Activated CD4-positive, alpha-beta T cell treated with anti-CD3 and anti-CD28 coated beads, Interleukin-10, Interleukin-2, amounts not matched to agents 100 ng/mL and 50 ng/mL, durations not matched to agents 16 hours and 8 hours (primary cell): ENCODE data around the gene RXRG.

Source experiments
- DNase-seq: peaks from one replicate; pipeline ENCODE4 v3.0.0-alpha.2; 2020

Gene RXRG

DNA sequence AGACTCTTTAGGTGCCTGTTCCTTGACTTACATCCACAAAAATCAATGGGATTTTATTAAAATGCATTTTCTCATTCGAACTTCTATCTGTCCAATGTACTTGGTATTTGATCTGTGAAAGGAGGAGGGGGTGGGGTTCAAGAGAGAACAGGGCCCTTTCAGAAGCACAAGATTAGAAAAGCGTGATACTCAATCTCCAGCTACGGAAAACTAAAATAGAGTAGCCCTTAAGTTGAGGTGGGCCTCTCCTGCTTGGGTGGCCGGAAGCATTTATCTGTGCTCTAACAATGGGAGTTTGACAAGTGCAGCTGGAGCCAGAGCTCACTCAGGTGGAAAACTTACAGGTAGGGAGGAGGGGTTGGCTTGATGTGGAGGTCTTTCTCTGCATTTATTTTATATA is 462 bp upstream of the RXRG start:
- DNase-seq: no peak

DNA sequence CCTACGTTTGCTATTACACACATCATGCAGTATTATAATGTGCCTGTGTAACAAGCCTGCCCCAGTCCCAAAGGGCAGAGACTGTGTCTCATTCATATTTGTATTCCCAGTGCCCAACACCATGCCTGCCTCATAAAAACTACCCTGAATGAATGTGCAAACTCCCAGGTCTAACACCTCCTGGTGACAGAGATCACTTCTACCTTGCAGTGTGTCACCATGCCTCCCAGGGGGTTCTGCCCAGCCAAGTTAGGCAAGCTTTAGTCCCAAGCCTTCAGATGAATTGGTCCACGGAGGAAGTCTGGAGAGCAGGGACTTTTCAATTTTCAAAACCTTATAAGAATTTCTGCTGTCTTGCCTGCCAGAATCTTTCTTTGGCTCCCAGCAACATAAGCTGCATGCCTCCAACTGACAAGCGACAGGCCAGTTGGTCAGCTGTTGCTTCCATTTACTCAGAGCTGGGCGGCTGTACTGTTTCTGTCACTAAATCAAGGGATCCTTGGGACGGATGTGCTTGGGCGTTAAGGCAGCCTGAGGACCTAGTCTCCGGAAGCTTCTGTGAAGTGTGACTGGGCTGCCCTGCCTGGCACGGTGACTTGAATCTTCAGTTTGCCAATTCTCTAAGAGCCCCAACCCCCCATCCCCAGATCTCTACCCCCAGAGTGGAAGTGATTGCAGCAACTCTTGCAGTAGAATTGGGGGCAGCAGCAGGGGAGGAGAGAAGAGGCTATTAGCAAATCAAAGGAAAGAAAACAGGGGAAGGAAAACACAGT is 1.2 kb downstream of the RXRG start:
- peak; percentile 6 for DNase-seq

DNA sequence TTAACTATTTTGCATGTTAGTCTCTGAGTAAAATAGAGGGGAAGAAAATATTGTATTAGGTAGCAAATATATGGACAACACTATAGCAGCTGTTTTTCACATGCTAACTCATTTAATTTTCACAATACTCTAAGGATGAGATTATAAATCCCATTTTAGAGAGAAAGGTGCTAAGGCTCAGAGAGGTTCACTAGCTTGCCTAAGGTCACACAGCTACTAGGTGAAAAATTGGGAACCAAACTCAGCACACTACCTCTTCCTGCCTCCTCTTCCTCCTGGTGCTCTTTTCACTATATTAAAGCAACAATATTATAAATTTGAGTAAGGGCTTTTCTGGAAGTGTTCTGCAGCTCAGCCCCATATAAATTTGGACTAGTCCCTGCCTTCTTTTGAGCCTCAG is 2.3 kb downstream of the RXRG start:
- no peak for DNase-seq

DNA sequence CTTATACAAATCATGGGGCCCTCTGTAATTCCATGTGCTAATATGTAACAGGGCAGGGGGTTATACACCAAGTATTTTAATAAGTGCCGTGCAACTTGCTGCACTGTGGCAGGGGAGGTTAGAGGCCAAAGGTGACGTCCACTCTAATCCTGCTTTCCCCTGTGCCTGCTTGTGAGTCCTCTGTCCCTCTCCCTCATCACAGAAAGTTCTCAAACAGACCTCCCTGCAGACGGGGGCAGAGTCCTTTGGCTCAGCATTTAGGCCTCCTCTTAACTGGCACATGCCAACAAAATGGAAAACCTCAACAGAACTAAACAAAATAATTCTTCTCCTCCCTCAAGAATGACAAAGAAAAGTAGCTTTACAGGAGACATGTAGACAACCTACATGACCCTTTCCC is 2.9 kb downstream of the RXRG start:
- no peak for DNase-seq

DNA sequence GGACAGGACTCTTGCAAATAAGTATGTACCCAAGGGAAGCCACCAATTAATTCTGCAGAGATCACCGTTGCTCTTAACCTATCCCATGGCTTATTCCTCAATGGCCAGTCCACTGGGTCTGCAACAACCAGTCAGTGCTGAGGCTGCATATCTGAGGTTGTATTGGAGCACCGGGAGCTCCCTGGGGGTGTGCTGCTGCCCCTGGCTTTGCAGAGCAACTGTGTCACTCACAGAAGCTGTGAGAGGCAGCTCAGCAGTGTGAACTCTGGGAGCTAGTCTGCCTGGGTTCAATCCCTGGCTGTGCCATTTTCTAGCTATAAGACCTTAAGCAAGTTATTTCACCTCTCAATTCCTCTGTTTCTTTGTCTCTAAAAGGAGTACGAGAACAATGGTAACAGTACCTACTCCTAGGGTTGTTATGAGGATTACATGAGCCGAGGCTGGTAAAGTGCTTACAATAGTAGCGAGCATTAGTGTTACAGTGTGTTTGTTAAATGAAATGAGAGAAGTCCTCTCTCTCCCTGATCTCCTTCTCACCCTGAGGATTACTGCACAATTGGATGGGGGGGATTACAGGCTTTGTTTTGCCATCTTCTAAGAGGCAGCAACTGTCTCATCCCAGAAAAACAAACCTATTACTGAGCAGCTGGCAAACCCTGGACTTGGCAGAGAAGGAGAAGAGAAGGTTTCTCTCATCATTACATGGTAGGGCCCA is 3.6 kb downstream of the RXRG start:
- no peak for DNase-seq

DNA sequence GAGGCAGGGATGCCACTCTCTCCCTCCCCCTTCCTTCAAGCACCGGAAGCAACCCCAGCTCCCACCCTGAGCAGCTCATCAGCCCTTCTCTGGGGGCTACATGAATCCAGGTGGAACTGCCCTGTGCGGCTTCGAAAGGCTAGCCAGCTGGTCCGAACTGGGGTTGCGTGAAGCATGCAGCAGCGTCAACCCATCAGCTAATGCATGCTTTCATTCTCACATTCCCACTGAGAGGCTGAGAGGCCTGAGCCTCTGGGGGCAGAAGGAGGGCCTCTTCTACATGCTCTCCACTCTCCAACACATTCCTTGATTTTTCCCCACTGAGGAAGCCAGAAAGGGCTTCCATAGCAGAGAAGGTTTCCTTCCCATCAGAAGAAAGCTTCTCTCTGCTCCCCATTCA is 5.6 kb downstream of the RXRG start:
- no peak for DNase-seq

DNA sequence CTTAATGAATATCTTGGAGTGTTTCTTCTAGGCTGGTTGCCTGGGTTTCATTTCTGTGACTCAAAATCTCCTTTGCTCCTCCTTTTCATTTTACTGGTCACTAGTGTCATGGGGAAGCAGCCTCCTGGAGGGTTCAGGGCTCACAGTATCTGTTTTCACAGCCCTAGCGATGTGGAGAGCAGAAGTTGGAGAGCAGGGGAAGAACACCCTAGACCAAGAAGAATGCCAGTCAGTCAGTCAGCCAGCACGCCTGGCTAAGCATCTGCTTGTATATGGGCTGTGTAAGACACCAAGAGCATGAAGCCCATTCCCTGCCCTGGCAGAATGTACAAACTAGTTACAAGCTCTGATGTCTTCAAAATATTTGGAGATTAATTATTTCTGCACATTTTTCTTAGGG is 7.9 kb downstream of the RXRG start:
- DNase-seq: no peak

DNA sequence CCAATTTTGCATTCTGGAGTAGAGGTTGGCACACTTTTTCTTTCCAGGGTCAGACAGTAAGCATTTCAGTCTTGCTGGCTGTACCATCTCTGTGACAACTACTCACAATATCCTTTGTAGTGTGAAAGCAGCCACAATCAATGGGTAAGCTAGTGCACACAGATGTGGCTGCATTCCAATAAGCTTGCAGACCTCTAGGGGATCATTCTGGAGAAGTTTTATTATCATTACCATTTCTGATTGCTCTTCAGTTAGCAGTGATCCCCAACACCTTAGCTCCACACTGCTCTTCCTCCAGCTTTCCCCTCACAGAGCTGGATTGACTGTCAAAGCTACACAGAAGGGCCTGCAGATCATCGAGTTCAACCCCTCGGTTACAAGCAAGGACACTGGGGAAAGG is 9.1 kb downstream of the RXRG start:
- DNase-seq: no peak

DNA sequence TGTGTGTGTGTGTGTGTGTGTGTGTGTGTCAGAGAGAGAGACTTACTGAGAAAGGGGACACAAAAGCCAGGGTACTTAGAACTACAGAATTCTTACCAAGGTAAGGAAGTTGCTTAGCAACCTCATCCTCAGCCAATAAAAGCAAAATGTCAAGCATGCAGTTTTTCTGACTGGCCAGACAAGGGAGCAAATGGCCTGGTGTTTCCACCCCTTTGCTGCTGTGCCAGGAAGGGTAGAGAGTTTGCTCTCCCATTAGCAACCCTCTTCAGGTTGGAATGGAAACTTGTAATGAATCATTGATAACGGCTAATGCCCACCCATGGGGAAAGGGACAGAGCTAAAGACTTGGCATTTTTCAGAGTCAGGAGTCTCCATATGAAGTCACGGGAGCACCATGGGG is 10.6 kb downstream of the RXRG start:
- DNase-seq: no peak

DNA sequence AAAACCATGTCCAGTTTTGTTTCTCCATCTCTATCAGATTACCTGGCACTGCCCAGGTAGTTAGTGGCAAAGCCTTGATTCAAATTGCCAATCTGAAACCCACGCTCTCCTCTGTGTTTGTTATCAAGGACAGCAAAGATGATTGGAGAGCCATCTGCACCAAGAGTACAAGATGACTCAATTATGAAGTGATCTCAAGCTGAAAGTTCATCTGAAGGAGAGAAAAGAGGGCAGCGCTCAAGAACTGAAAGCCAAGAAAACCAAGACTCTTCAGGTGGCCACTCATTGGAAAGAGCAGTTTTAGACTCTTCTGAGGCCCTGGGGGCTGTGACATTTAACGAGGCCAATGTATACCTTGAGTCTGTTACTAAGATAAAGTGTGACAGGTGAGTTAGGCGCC is 13.8 kb downstream of the RXRG start:
- peak; percentile 22 for DNase-seq

DNA sequence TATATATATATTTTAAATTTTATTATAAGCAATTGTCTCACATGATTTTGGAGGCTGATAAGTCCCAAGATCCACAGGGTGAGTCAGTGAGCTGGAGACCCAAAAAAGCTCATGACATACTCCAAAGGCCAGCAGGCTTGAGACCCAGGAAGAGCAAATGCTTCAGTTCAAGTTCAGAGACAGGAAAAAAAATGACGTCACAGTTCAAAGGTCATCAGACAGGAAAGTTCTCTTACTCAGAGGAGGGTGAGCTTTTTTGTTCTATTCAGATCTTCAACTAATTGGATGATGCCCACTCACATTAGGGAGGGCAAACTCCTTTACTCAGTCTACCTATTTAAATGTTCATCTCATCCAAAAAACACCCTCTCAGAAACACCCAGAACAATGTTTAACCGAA is 18.2 kb downstream of the RXRG start:
- no peak for DNase-seq

DNA sequence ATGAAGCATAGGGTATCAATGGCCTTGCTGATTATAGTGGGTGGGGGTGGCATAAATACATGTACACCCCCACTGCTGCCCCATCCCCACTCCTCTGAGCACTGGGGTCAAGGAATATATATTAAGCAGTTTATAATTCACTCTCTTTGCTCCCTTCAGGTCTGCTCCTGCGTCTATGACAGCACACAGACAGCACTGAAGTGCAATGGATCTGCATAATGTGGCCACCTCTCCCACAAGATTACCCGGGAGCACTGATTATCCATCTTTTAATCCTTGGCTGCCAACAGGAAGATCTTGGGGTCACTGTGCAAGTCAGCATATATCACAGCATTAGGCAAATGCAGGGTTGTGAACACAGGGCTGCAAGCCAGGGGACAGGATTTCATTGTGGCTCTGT is 19.3 kb downstream of the RXRG start:
- DNase-seq: no peak

DNA sequence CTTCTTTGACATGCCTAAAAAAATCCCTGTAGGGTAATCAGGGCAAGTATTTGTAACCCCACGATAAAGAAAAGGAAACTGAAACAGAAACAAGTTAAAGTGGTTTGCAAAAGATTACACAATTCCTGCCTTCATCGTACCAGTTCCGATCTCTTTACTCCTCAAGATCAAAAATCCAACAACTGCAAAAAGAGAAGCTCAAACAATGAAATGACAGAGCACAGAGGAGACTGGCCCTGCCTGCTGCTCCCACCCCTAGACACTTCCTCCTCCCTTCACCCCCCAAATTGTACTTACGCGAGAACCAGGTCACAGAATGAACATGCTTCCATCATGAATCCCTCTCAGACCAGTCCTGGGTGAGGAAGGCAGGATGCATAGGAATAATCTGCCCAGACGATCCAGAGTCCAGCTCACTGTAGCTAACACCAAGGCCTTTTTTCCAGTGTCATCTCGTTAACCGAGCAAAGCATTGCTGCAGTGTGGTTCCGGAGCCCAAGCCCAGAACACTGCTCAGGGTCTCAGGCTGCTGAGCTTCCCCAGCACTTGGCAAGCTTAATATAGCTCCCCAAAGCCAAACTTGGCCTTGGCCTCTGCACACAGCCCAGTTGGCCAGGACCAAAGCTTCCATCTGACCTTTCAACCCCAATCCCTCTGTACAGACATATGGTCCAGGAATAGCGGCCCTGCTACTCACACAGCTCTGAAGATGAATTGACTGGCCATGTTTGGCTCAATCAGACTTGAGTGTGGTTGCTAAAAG is 20.3 kb downstream of the RXRG start:
- DNase-seq: peak; percentile 40

DNA sequence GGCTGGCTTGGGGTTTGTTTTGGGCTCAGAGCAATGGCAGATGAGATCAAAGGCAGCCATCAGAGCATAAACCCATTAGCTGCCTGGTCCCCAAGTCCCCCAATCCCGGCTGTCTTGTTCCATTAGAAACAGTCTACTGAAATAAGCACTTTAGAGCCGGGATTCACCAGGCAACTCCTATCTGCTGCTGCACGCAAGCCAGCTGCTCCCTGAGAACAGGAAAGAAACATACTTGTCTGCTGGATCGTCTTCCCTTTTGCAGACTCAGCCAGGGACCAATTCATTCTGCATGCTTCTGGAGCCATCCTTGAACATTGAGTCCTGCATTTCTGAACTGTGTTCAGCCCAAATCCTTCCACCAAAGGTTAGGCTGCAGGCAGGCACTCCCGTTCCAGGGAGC is 21.8 kb downstream of the RXRG start:
- no peak for DNase-seq

DNA sequence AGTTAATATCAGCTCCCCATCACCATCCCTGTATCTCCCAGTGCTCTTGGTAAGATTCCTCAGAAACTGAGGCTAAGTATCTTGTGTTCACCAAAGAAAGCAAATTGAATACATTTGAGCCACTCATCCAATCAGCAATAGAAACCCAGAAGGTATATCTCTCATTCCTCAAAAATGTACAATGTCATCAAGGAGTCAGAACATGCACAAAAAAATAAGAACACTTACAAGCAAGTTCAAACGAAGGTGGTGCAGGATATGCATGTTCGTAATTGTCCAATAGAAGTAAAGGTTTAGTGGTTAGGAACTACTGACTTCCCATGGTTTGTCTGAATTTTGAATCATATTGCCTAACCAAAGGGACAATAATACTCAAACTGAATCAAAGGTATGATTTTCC is 24.3 kb downstream of the RXRG start:
- DNase-seq: no peak

DNA sequence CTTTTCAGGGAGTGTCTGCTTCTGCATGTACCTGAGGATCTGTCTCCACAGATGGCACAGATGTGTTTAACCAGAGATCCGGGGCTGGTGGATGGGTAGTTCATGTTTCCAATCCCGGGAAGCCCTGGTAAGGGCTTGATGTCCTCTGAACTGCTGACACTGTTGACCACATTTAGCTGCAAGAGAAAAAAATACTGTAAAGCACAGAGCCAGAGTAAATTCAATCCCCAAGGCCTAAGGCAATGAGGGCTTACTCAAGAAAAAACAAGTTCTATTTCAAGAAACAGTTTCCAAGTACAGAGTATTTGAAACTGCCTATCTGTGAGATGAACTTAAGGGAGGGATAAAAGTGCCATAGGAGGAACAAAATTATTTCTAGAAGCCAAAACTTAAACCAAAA is 25.1 kb downstream of the RXRG start:
- no peak for DNase-seq

DNA sequence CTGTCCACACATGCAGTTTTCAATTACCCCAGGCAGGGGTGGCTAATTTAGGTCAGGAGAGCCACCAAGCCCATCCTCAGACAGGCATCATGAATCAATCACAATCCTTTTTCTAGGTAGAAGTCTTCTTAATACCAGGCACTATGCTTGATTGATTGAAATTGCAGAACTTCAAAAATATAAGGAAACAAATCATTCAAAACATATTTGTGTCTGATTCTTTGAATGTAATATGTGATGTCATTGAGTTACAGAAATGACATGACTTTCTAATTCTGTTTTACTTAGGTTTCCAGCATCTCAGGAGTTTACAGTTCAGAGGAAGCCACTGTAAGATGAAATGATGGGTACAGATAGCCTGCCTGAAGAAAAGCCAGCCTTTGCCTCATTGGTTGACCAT is 26.7 kb downstream of the RXRG start:
- no peak for DNase-seq

DNA sequence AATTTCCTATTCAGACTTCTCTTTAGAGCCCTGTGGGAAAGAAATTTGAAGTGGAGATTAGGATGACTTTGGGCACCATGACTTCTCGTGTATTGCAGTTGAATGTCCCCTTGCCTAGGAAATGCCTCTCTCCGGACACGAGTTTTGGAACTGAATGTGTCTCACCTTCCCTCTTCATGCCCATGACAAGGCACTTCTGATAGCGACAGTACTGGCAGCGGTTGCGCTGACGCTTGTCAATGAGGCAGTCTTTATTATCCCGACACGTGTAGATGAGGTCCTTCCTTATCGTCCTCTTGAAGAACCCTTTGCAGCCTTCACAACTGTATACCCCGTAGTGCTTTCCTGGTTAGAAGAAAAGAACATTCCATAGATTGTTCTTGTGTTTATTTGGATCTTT is 28.1 kb downstream of the RXRG start:
- DNase-seq: no peak

DNA sequence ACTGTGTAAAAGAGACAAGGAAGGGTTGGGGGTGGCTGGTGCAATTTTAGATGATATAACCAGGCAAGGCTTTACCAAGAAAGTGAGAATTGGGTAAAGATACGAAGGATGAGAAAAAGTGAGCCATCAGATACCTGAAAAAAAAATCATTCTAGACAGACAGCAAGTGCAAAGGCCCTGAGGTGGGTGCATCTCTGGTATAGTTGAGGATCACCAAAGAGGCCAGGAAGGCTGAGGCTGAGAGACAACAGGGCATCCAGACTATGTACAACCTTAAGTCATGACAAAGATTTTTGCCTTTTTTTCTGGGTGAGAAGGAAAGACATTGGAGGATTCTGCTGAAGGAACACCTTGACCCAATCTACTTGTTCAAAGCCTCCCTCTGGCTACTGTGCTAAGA is 29.9 kb downstream of the RXRG start:
- DNase-seq: no peak

DNA sequence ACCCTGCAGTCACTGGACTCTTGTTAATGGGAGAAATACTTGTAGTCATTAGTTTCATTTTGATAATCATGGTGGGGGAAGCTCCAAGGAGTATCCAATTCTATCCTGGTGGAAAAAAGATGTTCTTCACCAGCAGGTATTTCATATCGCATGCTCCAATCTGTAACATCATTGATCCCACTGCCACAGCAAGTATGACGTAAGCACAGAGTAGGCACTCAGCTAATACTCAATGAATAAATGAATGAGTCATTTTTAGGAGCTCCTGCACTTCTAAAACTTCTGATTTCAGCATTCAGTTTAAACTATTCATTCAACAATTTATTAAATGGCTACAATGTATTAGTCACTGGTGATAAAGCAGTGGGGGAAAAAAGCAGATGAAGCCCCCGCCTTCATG is 30.3 kb downstream of the RXRG start:
- no peak for DNase-seq

DNA sequence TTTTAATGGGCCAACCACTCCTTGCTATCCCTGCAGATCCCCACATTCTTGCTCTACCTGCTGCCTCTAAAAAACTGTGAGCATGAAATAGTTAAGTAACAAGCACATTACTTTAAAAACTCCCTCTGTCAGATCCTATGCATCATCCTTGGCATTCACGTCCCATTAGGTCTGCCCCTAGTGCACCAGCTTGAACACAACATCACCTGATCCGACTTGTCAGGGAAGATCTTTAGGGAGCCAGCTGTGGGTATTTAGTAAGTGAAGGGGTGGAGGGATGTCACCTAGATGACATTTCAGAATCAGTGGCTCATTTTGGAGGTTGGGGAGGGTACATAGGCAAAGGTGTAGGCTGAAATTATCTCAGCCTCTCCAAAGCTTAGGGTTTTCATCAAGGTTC is 33.5 kb downstream of the RXRG start:
- DNase-seq: no peak

DNA sequence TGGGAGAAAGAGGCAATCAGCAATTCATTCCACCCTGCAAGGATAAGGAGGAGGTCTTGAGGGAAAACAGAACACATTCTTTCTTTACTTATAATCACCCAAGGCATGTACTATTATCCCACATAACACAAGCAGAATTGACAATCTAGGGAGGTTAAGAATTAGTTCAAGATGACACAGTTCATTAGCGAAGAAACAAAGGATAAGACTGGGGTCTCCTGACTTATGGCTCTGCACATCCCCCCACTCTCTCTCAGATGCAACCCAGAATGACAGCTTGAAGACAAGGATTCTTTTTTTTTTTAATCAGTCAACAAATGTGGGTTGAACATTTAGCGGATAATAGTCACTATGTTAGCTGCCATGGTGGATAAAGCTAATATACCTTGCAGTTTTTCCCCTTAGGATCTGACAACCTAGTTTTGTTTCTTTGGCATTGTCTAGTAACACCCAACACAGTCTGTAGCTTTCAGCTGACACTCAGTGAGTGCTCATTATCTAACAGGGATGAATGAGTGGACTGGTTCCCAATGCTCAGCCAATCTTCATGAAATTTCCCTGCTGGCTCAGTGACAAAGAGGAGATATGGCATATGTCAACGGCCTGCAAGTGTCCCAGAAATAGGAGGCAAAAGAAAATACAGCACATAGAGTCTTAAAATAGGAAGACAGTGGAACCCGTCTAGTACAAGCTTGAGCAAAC is 35.1 kb downstream of the RXRG start:
- DNase-seq: no peak

DNA sequence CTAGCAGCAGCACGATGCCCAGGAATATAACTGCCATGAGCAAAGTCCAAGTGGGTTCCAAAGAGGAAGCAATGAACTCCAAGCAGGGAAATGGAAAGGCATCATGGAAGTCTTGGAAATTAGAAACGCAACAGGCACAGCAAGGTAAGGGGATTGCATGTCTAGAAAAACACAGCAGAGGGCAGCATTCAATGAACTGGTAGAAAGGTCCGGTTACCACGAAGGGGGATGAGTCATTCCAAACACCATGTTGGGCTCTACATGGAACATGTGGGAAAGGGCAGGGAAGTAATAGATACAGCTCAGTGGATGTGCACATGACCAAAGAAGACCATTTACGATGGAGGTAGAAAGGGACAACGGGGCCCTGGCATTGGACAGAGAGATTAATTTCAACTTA is 36.4 kb downstream of the RXRG start:
- peak; percentile 40 for DNase-seq

DNA sequence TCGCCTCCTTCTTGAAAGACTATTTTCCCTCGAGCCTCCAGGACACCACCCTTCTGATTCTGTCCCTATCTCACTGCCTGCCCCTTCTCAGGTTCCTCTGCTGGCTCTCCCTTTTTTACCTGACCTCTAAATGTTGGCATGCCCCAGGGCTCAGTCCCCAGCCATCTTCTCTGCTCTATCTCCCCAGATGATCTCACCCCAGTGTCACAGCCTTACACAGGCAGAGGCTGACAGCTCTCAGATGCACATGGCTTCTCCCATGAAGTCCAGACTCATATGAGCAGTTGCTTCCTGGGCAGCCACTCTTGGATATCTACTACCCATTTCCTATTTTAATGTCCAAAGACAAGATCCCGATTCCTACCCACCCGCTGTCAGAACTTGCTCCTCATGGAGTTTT is 37.5 kb downstream of the RXRG start:
- no peak for DNase-seq
